Measurements from ENCODE around the gene RHBDL1. TPM values are rescaled to one million over a fixed set of nuclear protein-coding genes. Genes with fewer than 3 reads are reported as not detected.

Gene RHBDL1
- total RNA-seq, 4 donors from 2014 or later = 1.2 to 8.9 (median 3.9) TPM

DNA sequence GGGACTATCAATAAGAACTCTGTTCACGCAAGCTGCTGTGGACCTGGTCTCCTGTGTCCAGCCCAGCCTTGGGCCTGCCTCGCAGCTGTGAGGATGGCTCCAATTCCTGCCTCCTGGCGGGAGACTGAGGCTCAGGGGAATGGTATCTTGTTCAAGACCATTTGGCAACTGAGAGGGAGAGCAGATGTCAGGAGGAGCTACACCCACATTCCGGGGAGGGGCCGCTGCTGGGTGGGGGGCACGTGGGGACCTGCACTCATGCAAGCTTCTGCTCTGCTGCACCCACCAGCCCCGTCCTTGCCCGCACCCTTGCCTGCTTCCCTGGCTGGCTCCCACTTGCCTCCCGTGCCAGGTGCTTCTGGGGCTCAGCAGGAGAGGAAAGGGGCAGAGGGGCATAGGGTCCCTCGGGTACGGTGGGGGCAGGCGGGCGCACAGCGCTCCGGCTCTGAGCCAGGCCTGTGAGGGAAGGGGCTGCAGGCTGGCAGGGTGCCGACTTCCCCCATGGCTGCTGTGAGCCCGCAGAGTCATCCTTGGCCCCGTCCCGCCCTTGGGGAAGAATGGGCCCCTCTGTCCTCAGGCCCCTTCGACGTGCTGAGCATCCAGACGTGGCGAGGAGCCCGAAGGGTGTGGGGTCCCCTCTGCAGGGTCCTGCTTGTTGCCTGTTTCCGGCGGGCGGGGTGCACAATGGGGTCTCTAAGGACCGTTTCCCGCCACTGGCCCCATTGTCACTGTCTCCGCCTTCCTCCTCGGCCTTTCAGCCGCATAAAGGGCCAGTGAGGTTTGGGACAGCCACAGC is 42.2 kb downstream of the RHBDL1 start:
- 72% methylated on average over 7 of the region's 32 CpGs for WGBS

DNA sequence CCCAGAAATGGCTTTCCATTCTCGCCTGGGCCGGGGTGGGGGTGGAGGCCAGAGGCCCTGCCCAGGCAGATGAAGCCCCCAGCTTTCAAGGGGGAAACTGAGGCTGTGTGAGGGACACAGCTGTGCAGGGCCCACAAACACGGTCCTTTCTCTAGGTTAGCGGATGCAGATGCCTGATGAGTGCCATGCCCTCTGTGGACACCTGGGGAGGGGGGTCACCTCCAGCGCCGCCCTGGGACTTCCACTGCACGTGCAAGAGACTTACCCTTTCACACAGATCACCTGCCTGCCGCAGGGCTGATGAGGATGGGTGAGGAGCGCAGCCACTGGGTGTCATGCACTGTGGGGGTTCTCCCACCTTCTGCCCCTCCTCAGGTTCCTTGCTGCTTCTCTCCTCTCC is 42.9 kb downstream of the RHBDL1 start:
- 96% methylated on average over 8 of the region's 9 CpGs for WGBS
- TF ChIP-seq EP300 (IDR thresholded peaks at IDR 0.05) = no peak
- TF ChIP-seq, protein P1, sequence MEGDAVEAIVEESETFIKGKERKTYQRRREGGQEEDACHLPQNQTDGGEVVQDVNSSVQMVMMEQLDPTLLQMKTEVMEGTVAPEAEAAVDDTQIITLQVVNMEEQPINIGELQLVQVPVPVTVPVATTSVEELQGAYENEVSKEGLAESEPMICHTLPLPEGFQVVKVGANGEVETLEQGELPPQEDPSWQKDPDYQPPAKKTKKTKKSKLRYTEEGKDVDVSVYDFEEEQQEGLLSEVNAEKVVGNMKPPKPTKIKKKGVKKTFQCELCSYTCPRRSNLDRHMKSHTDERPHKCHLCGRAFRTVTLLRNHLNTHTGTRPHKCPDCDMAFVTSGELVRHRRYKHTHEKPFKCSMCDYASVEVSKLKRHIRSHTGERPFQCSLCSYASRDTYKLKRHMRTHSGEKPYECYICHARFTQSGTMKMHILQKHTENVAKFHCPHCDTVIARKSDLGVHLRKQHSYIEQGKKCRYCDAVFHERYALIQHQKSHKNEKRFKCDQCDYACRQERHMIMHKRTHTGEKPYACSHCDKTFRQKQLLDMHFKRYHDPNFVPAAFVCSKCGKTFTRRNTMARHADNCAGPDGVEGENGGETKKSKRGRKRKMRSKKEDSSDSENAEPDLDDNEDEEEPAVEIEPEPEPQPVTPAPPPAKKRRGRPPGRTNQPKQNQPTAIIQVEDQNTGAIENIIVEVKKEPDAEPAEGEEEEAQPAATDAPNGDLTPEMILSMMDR (IDR thresholded peaks at IDR 0.05) = no peak
- no peak for TF ChIP-seq POLR2AphosphoS5 (IDR thresholded peaks at IDR 0.05)
- no peak for TF ChIP-seq POLR2A (IDR thresholded peaks at IDR 0.05)
- Histone ChIP-seq H3K27ac (no peak overlapping the region), H3K9me3 (no peaks in the 10 kb centered on the region), H3K4me3 (no peak overlapping the region), H3K36me3 (no peaks in the 10 kb centered on the region), H3K27me3 (peaks cover 40% of the 10 kb centered on the region), H3K4me1 (peaks cover 48% of the 10 kb centered on the region)
- DNase-seq (ENCODE audit: low spot score in 2 of 2) = no peak

More for the DNA sequence above, 42.2 kb downstream of the RHBDL1 start:
- H3K9me3 ChIP-seq = no peaks in the 10 kb centered on the region
- no peaks in the 10 kb centered on the region for H3K36me3 ChIP-seq
- DNase-seq (ENCODE audit: low spot score in 2 of 2) = no peak
- TF ChIP-seq EP300 (IDR thresholded peaks at IDR 0.05) (no peak), POLR2AphosphoS5 (IDR thresholded peaks at IDR 0.05) (no peak), POLR2A (IDR thresholded peaks at IDR 0.05) (no peak)
- TF ChIP-seq, protein P1 (IDR thresholded peaks at IDR 0.05) = no peak
- peaks cover 48% of the 10 kb centered on the region for H3K4me1 ChIP-seq
- no peak overlapping the region for H3K4me3 ChIP-seq
- no peak overlapping the region for H3K27ac ChIP-seq
- peaks cover 40% of the 10 kb centered on the region for H3K27me3 ChIP-seq

DNA sequence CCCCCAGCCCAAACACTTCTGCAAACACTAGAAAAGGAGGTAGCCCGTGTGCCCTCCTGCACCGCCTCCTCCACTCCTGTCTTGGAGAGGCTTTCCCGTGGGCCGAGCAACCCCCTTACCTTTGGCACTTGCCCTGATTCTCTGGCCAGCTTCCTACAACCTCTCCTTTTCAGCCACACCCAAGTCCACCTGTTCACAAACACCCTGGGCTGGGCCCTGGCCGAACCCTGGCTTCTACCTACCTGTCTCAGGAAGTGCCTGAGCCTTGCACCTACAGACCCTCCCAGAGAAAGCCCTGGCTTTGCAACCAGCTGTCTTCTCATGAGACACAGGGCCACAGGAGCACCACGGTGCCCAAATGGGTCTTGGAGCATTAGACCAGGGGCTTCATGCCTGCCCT is 43.5 kb downstream of the RHBDL1 start:
- TF ChIP-seq, protein P1 (IDR thresholded peaks at IDR 0.05) = no peak
- TF ChIP-seq EP300 (IDR thresholded peaks at IDR 0.05) (no peak), POLR2A (IDR thresholded peaks at IDR 0.05) (no peak), POLR2AphosphoS5 (IDR thresholded peaks at IDR 0.05) (no peak)
- no peak overlapping the region for H3K27ac ChIP-seq
- H3K4me1 ChIP-seq = peaks cover 48% of the 10 kb centered on the region
- WGBS = 73% methylated on average over 6 of the region's 6 CpGs
- H3K4me3 ChIP-seq = no peak overlapping the region
- no peaks in the 10 kb centered on the region for H3K9me3 ChIP-seq
- DNase-seq (ENCODE audit: low spot score in 2 of 2) = no peak
- no peaks in the 10 kb centered on the region for H3K36me3 ChIP-seq
- H3K27me3 ChIP-seq = peaks cover 36% of the 10 kb centered on the region

DNA sequence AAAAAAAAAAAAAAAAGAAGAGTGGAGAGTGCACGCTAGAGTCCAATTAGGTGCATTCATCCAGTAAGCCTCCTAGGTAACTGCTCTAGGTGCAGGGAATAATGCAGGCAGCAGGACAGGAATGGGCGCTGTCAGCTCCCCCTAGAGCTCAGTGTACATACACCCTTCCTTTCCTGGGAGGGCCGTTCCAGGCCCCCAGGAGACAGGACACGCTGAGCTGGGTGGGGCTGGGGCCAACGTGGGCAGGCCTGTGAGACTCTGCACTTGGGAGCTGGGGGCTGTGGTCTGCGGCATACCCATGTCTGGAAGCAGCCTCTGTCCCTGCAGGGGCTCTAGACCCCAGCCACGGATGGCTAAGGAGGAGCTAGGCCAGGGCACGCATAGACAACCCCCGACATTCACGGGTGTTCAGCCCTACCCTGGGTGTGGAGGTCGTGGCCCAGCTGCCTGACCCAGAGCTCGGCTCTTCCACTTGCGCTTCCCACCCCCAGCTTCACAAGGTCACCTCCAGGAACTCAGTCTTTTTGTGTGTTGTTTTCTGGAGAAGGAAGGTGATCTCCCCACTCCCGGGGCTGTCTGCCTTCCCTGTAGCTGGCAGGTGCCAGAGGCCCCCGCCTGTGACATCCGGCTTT is 44.5 kb downstream of the RHBDL1 start:
- no peak for TF ChIP-seq POLR2A (IDR thresholded peaks at IDR 0.05)
- TF ChIP-seq, protein P1 (IDR thresholded peaks at IDR 0.05) = no peak
- no peak for TF ChIP-seq POLR2AphosphoS5 (IDR thresholded peaks at IDR 0.05)
- no peak for TF ChIP-seq EP300 (IDR thresholded peaks at IDR 0.05)
- Histone ChIP-seq H3K4me3 (peak overlapping the region; percentile 66), H3K9me3 (no peaks in the 10 kb centered on the region), H3K27me3 (peaks cover 29% of the 10 kb centered on the region), H3K27ac (no peak overlapping the region), H3K4me1 (peaks cover 41% of the 10 kb centered on the region), H3K36me3 (no peaks in the 10 kb centered on the region)
- no peak for DNase-seq (ENCODE audit: low spot score in 2 of 2)
- 10% methylated on average over 12 of the region's 16 CpGs for WGBS

DNA sequence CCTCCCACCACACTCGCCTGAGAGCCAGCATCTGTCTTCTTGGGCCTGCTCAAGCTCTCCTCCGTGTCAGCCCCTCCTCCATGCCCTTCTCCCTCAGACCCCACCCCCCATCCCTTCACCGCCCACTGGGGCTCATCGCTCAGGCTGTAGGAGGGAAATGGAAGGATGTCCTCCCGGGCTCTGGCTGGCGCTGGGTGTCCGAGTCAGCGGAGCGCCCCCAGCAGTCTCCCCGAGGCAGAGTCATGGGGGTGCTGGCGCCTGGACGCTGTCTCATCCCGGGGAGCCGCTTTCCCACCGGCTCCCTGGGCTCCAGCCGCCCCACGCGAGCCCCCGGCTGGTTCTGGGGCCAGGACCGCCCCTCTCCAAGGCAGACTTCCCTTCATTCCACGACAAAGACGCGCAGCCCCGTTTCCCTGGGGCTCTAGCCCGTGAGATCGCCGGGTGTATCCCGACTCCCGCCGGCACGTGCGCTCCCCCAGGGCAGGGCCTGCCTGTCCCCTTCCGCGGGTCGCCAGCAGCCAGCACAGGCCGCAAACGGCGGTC is 45.0 kb downstream of the RHBDL1 start:
- Histone ChIP-seq H3K27me3 (peaks cover 28% of the 10 kb centered on the region), H3K9me3 (no peaks in the 10 kb centered on the region), H3K27ac (peak overlapping the region; percentile 49), H3K36me3 (no peaks in the 10 kb centered on the region), H3K4me3 (peak overlapping the region; percentile 66), H3K4me1 (peaks cover 37% of the 10 kb centered on the region)
- TF ChIP-seq, protein P1 (IDR thresholded peaks at IDR 0.05) = no peak
- WGBS = 2% methylated on average over 11 of the region's 38 CpGs
- no peak for DNase-seq (ENCODE audit: low spot score in 2 of 2)
